ENCODE results near the gene DTNBP1. TPM values are rescaled to one million over a fixed set of nuclear protein-coding genes. Genes with fewer than 3 reads are reported as not detected.

DTNBP1 gene
- total and polyA plus RNA-seq, 2 of the 8 experiments (the other 6 are each of a cell fraction or from before 2014, with no cell fraction given): 13.5 to 22.1 TPM

DNA sequence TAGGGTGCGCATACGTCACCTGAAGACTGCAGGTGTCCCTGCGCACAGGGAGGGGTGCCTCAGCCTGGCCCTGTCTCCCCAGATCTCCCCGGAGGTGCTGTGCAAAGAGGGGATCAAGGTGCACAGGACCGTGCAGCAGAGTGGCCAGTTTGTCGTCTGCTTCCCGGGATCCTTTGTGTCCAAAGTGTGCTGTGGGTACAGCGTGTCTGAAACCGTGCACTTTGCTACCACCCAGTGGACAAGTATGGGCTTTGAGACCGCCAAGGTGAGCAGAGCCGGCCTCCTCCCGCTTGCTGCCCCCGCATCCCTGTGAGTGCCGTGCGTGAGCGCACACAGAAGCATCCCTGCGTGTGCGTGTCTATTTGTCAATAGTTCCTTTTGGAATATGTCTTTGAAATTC, 150.7 kb downstream of the DTNBP1 start (continued):
- TF ChIP-seq KDM4A (IDR thresholded peaks at IDR 0.05; ENCODE audit: low read depth, low read length, severe bottlenecking): no peak
- no peak for TF ChIP-seq CHD7 (IDR thresholded peaks at IDR 0.05; ENCODE audit: insufficient replicate concordance, low read length)
- TF ChIP-seq POLR2AphosphoS5 (IDR thresholded peaks at IDR 0.05; ENCODE audit: low read depth, low read length): peak; percentile 60; the same call in 1 of the 2 replicates
